Naive thymus-derived CD8-positive, alpha-beta T cell (primary cell): Measurements from ENCODE around the gene ZNF337. TPM values are rescaled to one million over a fixed set of nuclear protein-coding genes. Genes with fewer than 3 reads are reported as not detected.

Source experiments
- polyA plus RNA-seq, 3 donors: library from polyadenylated mRNA; unstranded; fragments of 300-500 nt; fragmentation: Illumina TruSeq; gene quantifications; one replicate each; pipeline ENCODE4 v1.2.3, GENCODE V29; 2021
- total RNA-seq, 8 experiments: library from RNA in 2 of 8; stranded (reverse) in 2 of 8; gene quantifications; one replicate each; pipeline ENCODE4 v1.2.3 and lab custom pipeline; 2021 to 2026

ZNF337 gene
- total and polyA plus RNA-seq, 5 experiments from 2014 or later, result 4.4 to 40.9 (median 17.9) TPM

Other genes with a start within 250 kb of the ZNF337 start
- gene NINL, start 111.3 kb downstream of the ZNF337 start, total RNA-seq, result 1 to 10 TPM; 4.2 to 6.8 TPM
- gene NINL, start 111.3 kb downstream of the ZNF337 start, polyA plus RNA-seq, result under 1 TPM; 0.21 to 0.96 (median 0.48) TPM
- 1 to 10 TPM; 1.3 to 1.6 TPM for gene NANP, start 72.8 kb downstream of the ZNF337 start, total RNA-seq
- gene NANP, start 72.8 kb downstream of the ZNF337 start, polyA plus RNA-seq, result under 1 TPM; 0.41 to 0.97 (median 0.80) TPM